ENCODE measurements around the gene RIOK1. TPM values are rescaled to one million over a fixed set of nuclear protein-coding genes. Genes with fewer than 3 reads are reported as not detected.
"Not testable (repeated sequence)": the region's sequence is repeated elsewhere in the genome, so short reads cannot be mapped to it uniquely, and the experiment has no call there.

RIOK1 gene
- total RNA-seq, 4 donors from 2014 or later, result 13.6 to 22.6 (median 14.3) TPM

GRCh38 chr6:7350591-7350990 is 39.0 kb upstream of the RIOK1 start:
- H3K9me3 ChIP-seq; H3K4me3 ChIP-seq; DNase-seq; in situ Hi-C loops (cut with MboI; ENCODE audit: low sequenced_read_pairs in 4 of 4); H3K27ac ChIP-seq; H3K27me3 ChIP-seq; H3K36me3 ChIP-seq; intact Hi-C loops (cut with DNase I; ENCODE audit: low total_unique reads); H3K4me1 ChIP-seq; ATAC-seq: not testable (repeated sequence)

GRCh38 chr6:7351916-7352315 is 37.7 kb upstream of the RIOK1 start:
- H3K9me3 ChIP-seq; H3K4me1 ChIP-seq; H3K27ac ChIP-seq; H3K36me3 ChIP-seq; in situ Hi-C loops (cut with MboI; ENCODE audit: low sequenced_read_pairs in 4 of 4); H3K4me3 ChIP-seq; DNase-seq; H3K27me3 ChIP-seq; intact Hi-C loops (cut with DNase I; ENCODE audit: low total_unique reads); ATAC-seq: not testable (repeated sequence)

DNA sequence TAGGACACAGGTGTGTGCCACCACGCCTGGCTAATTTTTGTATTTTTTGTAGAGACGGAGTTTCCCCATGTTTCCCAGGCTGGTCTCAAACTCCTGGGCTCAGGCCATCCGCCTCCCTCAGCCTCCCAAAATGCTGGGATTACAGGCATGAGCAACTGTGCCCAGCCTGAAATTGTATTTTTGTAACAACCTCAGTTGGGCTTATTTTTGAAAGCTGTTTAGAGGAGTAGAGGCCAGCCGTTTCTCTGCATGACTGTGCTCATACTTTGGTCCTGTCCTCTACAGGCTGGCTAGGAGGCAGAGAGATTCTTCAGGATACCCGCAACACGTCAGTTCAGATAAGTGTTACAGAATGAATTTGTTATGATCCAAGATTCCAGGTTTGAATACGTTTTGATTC is 22.2 kb upstream of the RIOK1 start:
- H3K27ac ChIP-seq, result no peak overlapping the region
- ATAC-seq, result no peak
- no peaks in the 10 kb centered on the region for H3K4me1 ChIP-seq
- no peaks in the 10 kb centered on the region for H3K36me3 ChIP-seq
- no peak for TF ChIP-seq POLR2A (IDR thresholded peaks at IDR 0.05)
- in situ Hi-C loops (cut with MboI; ENCODE audit: low sequenced_read_pairs in 4 of 4), result no loop called here
- no peaks in the 10 kb centered on the region for H3K9me3 ChIP-seq
- no peak for DNase-seq
- no peak overlapping the region for H3K4me3 ChIP-seq
- H3K27me3 ChIP-seq, result no peaks in the 10 kb centered on the region
- intact Hi-C loops (cut with DNase I; ENCODE audit: low total_unique reads), result no loop called here

- no peaks in the 10 kb centered on the region for H3K4me1 ChIP-seq
- ATAC-seq (no peak), DNase-seq (no peak)
- no peak for TF ChIP-seq POLR2A (IDR thresholded peaks at IDR 0.05)
- TF ChIP-seq, protein P1, sequence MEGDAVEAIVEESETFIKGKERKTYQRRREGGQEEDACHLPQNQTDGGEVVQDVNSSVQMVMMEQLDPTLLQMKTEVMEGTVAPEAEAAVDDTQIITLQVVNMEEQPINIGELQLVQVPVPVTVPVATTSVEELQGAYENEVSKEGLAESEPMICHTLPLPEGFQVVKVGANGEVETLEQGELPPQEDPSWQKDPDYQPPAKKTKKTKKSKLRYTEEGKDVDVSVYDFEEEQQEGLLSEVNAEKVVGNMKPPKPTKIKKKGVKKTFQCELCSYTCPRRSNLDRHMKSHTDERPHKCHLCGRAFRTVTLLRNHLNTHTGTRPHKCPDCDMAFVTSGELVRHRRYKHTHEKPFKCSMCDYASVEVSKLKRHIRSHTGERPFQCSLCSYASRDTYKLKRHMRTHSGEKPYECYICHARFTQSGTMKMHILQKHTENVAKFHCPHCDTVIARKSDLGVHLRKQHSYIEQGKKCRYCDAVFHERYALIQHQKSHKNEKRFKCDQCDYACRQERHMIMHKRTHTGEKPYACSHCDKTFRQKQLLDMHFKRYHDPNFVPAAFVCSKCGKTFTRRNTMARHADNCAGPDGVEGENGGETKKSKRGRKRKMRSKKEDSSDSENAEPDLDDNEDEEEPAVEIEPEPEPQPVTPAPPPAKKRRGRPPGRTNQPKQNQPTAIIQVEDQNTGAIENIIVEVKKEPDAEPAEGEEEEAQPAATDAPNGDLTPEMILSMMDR (IDR thresholded peaks at IDR 0.05 in 4 of 5, conservative IDR thresholded peaks at IDR 0.05 in 1 of 5), result no peak
- no peak overlapping the region for H3K4me3 ChIP-seq
- H3K9me3 ChIP-seq, result no peaks in the 10 kb centered on the region
- intact Hi-C loops (cut with DNase I; ENCODE audit: low total_unique reads) (no loop called here), in situ Hi-C loops (cut with MboI; ENCODE audit: low sequenced_read_pairs in 4 of 4) (no loop called here)
- H3K27ac ChIP-seq, result no peak overlapping the region
- no peaks in the 10 kb centered on the region for H3K36me3 ChIP-seq
- H3K27me3 ChIP-seq, result no peaks in the 10 kb centered on the region
Measured at GRCh38 chr6:7373739-7374138, 15.9 kb upstream of the RIOK1 start.

GRCh38 chr6:7377961-7378360 is 11.6 kb upstream of the RIOK1 start:
- DNase-seq, result no peak
- Histone ChIP-seq H3K9me3 (no peaks in the 10 kb centered on the region), H3K4me3 (no peak overlapping the region), H3K27me3 (no peaks in the 10 kb centered on the region), H3K27ac (no peak overlapping the region), H3K4me1 (no peaks in the 10 kb centered on the region), H3K36me3 (no peaks in the 10 kb centered on the region)
- intact Hi-C loops (cut with DNase I; ENCODE audit: low total_unique reads), result no loop called here
- ATAC-seq, result no peak
- TF ChIP-seq, protein P1 (IDR thresholded peaks at IDR 0.05 in 4 of 5, conservative IDR thresholded peaks at IDR 0.05 in 1 of 5), result no peak
- TF ChIP-seq POLR2A (IDR thresholded peaks at IDR 0.05), result no peak
- in situ Hi-C loops (cut with MboI; ENCODE audit: low sequenced_read_pairs in 4 of 4), result no loop called here

GRCh38 chr6:7378740-7379139 is 10.9 kb upstream of the RIOK1 start:
- Histone ChIP-seq H3K27me3 (no peaks in the 10 kb centered on the region), H3K4me3 (no peak overlapping the region), H3K27ac (no peak overlapping the region), H3K36me3 (no peaks in the 10 kb centered on the region), H3K4me1 (no peaks in the 10 kb centered on the region), H3K9me3 (no peaks in the 10 kb centered on the region)
- TF ChIP-seq POLR2A (IDR thresholded peaks at IDR 0.05), result no peak
- TF ChIP-seq, protein P1 (IDR thresholded peaks at IDR 0.05 in 4 of 5, conservative IDR thresholded peaks at IDR 0.05 in 1 of 5), result no peak
- intact Hi-C loops (cut with DNase I; ENCODE audit: low total_unique reads), result no loop called here
- DNase-seq, result no peak
- in situ Hi-C loops (cut with MboI; ENCODE audit: low sequenced_read_pairs in 4 of 4), result no loop called here
- ATAC-seq, result no peak
